H1 (cell line): ENCODE measurements around the gene ARHGEF28. TPM values are rescaled to one million over a fixed set of nuclear protein-coding genes. Genes with fewer than 3 reads are reported as not detected.

Experiments
- BACH1 ChIP-seq: IDR thresholded peaks from 2 replicates; pipeline ENCODE4 v1.6.1; 2012; ENCODE audit warnings: low read length, improper control_type of control experiment
- CREB1 ChIP-seq: IDR thresholded peaks from 2 replicates; pipeline ENCODE4 v1.6.1; 2012; ENCODE audit warnings: inconsistent platforms
- GABPA ChIP-seq: IDR thresholded peaks from 2 replicates; pipeline ENCODE4 v1.6.1; 2011; ENCODE audit warnings: mild to moderate bottlenecking, low read length, moderate library complexity, borderline replicate concordance; ENCODE audit not compliant: insufficient read depth
- JUN ChIP-seq: IDR thresholded peaks from 2 replicates; pipeline ENCODE4 v1.6.1; 2011; ENCODE audit warnings: low read depth, mild to moderate bottlenecking, improper control_type of control experiment, low read length
- SIN3A ChIP-seq, 2 experiments: IDR thresholded peaks in 1 of 2; conservative IDR thresholded peaks in 1 of 2; 2 replicates each; pipeline ENCODE4 v1.6.1; 2011 to 2012; ENCODE audit warnings: low read length in 2 of 2, improper control_type of control experiment in 1 of 2, low read depth in 1 of 2, mild to moderate bottlenecking in 1 of 2
- USF2 ChIP-seq: IDR thresholded peaks from 2 replicates; pipeline ENCODE4 v1.6.1; 2011; ENCODE audit warnings: low read length, improper control_type of control experiment
- ZNF274 ChIP-seq: IDR thresholded peaks from 2 replicates; pipeline ENCODE4 v1.7.0; 2012; ENCODE audit warnings: low read length, borderline replicate concordance; ENCODE audit errors: extremely low read depth
- polyA plus RNA-seq, 7 experiments: library from polyadenylated mRNA; depleted of rRNA in 3 of 7; stranded (reverse) in 5 of 7; unstranded in 2 of 7; fragments of >200 nt in 5 of 7; fragments of 200-250 nt in 2 of 7; gene quantifications; 1 replicate in 5 of 7; 2 replicates in 1 of 7; 4 replicates in 1 of 7; pipeline versions ENCODE4 v1.2.1 to v1.2.3, GENCODE V29; 2011 to 2013; ENCODE audit warnings: missing spikeins in 2 of 7, mixed read lengths in 2 of 7
- total RNA-seq: library from RNA; stranded (reverse); fragmentation: NEBNext Ultra II Directional; extraction: Animal tissue kit (Norgen Biotek cat#: 25700); gene quantifications from 2 replicates; pipeline ENCODE4 v1.2.1, GENCODE V29; 2021

ARHGEF28 gene
- total and polyA plus RNA-seq, 2 of the 8 experiments (the other 6 are each of a cell fraction or from before 2014, with no cell fraction given), result 0.33 to 1.0 TPM

GRCh38 chr5:73619606-73620333 is 6.2 kb upstream of the ARHGEF28 start (continued):
- no peak for TF ChIP-seq USF2
- no peak for TF ChIP-seq SIN3A (conservative IDR thresholded peaks at IDR 0.05 in 1 of 2, IDR thresholded peaks at IDR 0.05 in 1 of 2; ENCODE audit: low read depth in 1 of 2, low read length in 2 of 2)
- no peak for TF ChIP-seq JUN
- no peak for TF ChIP-seq CREB1
- no peak for TF ChIP-seq GABPA
- TF ChIP-seq BACH1, result no peak
- no peak for TF ChIP-seq ZNF274
- TF ChIP-seq, all 59 proteins: peak for 0
